Stimulated activated memory B cell treated with anti-CD40 and anti-IgM and Interleukin-4, amounts not matched to agents 10 μg/mL and 1 μg/mL and 100 μg/mL, for 72 hours (primary cell): Measurements from ENCODE around the gene NECTIN2.
"Not testable (repeated sequence)": the region's sequence is repeated elsewhere in the genome, so short reads cannot be mapped to it uniquely, and the experiment has no call there.

Experiments used
- ATAC-seq: fragments of 150-1000 bp; cut with Tn5 transposase; 2 replicates; pipeline ENCODE4 v1.10.0; 2021
- H3K27ac Mint-ChIP-seq: one replicate; pipeline ENCODE4 v1.8.0; 2022; ENCODE audit warnings: mild to moderate bottlenecking, mixed read lengths
- H3K27me3 Mint-ChIP-seq: one replicate; pipeline ENCODE4 v1.8.0; 2022; ENCODE audit warnings: mixed read lengths
- H3K36me3 Mint-ChIP-seq: one replicate; pipeline ENCODE4 v1.8.0; 2022; ENCODE audit warnings: mixed read lengths
- H3K4me1 Mint-ChIP-seq: one replicate; pipeline ENCODE4 v1.8.0; 2022; ENCODE audit warnings: mixed read lengths
- H3K4me3 Mint-ChIP-seq: one replicate; pipeline ENCODE4 v1.8.0; 2022; ENCODE audit warnings: mild to moderate bottlenecking, moderate library complexity, mixed read lengths
- H3K9me3 Mint-ChIP-seq: one replicate; pipeline ENCODE4 v1.8.0; 2022; ENCODE audit warnings: mixed read lengths

The NECTIN2 gene

GRCh38 chr19:44914433-44915206, 68.5 kb downstream of the NECTIN2 start, which contains the start of gene APOC1:
Gene APOC1 (plus strand): TSS chr19:44914608. CDS start chr19:44914892, 284 bp downstream.
- peak within 1 kb of the TSS; percentile 92 for H3K4me3 Mint-ChIP-seq
- peak; percentile 96 for ATAC-seq
- H3K27ac Mint-ChIP-seq, result peak within 1 kb of the TSS; percentile 92
- peaks cover 23% of the 10 kb centered on the region for H3K4me1 Mint-ChIP-seq
- not testable (repeated sequence) for H3K36me3 Mint-ChIP-seq, H3K9me3 Mint-ChIP-seq
- peaks cover 43% of the 10 kb centered on the region for H3K27me3 Mint-ChIP-seq

GRCh38 chr19:44924243-44924725, 78.2 kb downstream of the NECTIN2 start:
- no peak for ATAC-seq
- no peak overlapping the region for H3K4me3 Mint-ChIP-seq
- no peaks in the 10 kb centered on the region for H3K9me3 Mint-ChIP-seq
- H3K27ac Mint-ChIP-seq, result no peak overlapping the region
- no peaks in the 10 kb centered on the region for H3K36me3 Mint-ChIP-seq
- H3K27me3 Mint-ChIP-seq, result peaks cover 30% of the 10 kb centered on the region
- peaks cover 15% of the 10 kb centered on the region for H3K4me1 Mint-ChIP-seq

- H3K36me3 Mint-ChIP-seq, result no peaks in the 10 kb centered on the region
- no peaks in the 10 kb centered on the region for H3K9me3 Mint-ChIP-seq
- ATAC-seq, result no peak
- H3K4me1 Mint-ChIP-seq, result peaks cover 15% of the 10 kb centered on the region
- no peak overlapping the region for H3K27ac Mint-ChIP-seq
- peaks cover 30% of the 10 kb centered on the region for H3K27me3 Mint-ChIP-seq
- no peak overlapping the region for H3K4me3 Mint-ChIP-seq
Measured at GRCh38 chr19:44925114-44925891, 79.2 kb downstream of the NECTIN2 start.

- not testable (repeated sequence) for ATAC-seq, H3K9me3 Mint-ChIP-seq, H3K36me3 Mint-ChIP-seq
- peaks cover 30% of the 10 kb centered on the region for H3K27me3 Mint-ChIP-seq
- peak overlapping the region; percentile 59 for H3K27ac Mint-ChIP-seq
- peak overlapping the region; percentile 78 for H3K4me3 Mint-ChIP-seq
- H3K4me1 Mint-ChIP-seq, result peaks cover 15% of the 10 kb centered on the region
Measured at GRCh38 chr19:44926245-44927077, 80.4 kb downstream of the NECTIN2 start.

- Mint-ChIP-seq H3K27ac (no peak overlapping the region), H3K4me3 (no peak overlapping the region), H3K4me1 (peaks cover 15% of the 10 kb centered on the region), H3K36me3 (no peaks in the 10 kb centered on the region), H3K27me3 (peaks cover 30% of the 10 kb centered on the region), H3K9me3 (no peaks in the 10 kb centered on the region)
- ATAC-seq, result no peak
Measured at GRCh38 chr19:44927746-44928145, 81.6 kb downstream of the NECTIN2 start.

- Mint-ChIP-seq H3K36me3 (no peaks in the 10 kb centered on the region), H3K4me3 (no peak overlapping the region), H3K27me3 (peaks cover 26% of the 10 kb centered on the region), H3K9me3 (no peaks in the 10 kb centered on the region), H3K4me1 (peaks cover 15% of the 10 kb centered on the region), H3K27ac (no peak overlapping the region)
- no peak for ATAC-seq
Measured at GRCh38 chr19:44930088-44930487, 84.0 kb downstream of the NECTIN2 start.

GRCh38 chr19:44931541-44931940, 85.4 kb downstream of the NECTIN2 start:
- Mint-ChIP-seq H3K36me3 (no peaks in the 10 kb centered on the region), H3K27me3 (peaks cover 12% of the 10 kb centered on the region), H3K9me3 (no peaks in the 10 kb centered on the region), H3K4me1 (peaks cover 8% of the 10 kb centered on the region), H3K4me3 (no peak overlapping the region), H3K27ac (no peak overlapping the region)
- no peak for ATAC-seq
